Cardiac muscle cell (in vitro differentiated cells and primary cell): ENCODE results near the gene MARCHF3. TPM values are rescaled to one million over a fixed set of nuclear protein-coding genes. Genes with fewer than 3 reads are reported as not detected.
"Not testable (repeated sequence)": the region's sequence is repeated elsewhere in the genome, so short reads cannot be mapped to it uniquely, and the experiment has no call there.

ENCODE experiments used
- DNase-seq, 2 donors: peaks; one replicate each; pipeline versions ENCODE4 v3.0.0 to v3.0.0-alpha.2; 2010 to 2017; ENCODE audit warnings: low read depth in 1 of 2, low spot score in 1 of 2
- H3K27ac ChIP-seq: fragments of 200-600 bp; sonication (generic); 2 replicates; pipeline ENCODE4 v1.5.1; 2016
- H3K27me3 ChIP-seq: fragments of 200-600 bp; sonication (generic); 2 replicates; pipeline ENCODE4 v1.6.0; 2016; ENCODE audit warnings: control low read depth
- H3K36me3 ChIP-seq: fragments of 200-600 bp; sonication (generic); 2 replicates; pipeline ENCODE4 v1.5.1; 2016; ENCODE audit warnings: control low read depth
- H3K4me1 ChIP-seq: fragments of 200-600 bp; sonication (generic); 2 replicates; pipeline ENCODE4 v1.8.1; 2017; ENCODE audit warnings: low read depth, mild to moderate bottlenecking, mixed run types
- H3K4me3 ChIP-seq: fragments of 200-600 bp; sonication (generic); 2 replicates; pipeline ENCODE4 v1.5.1; 2016; ENCODE audit warnings: mild to moderate bottlenecking
- H3K9me3 ChIP-seq: fragments of 200-600 bp; sonication (generic); 2 replicates; pipeline ENCODE4 v1.5.1; 2017; ENCODE audit warnings: low read depth, mild to moderate bottlenecking, control low read depth
- CTCF ChIP-seq: IDR thresholded peaks from 2 replicates; pipeline ENCODE4 v1.5.1; 2012; ENCODE audit warnings: low read depth, mild to moderate bottlenecking, low read length
- polyA plus RNA-seq: library from polyadenylated mRNA; unstranded; fragments of >200 nt; fragmentation: Nextera tagmentation; extraction: Ambion mirVana; gene quantifications from 2 replicates; pipeline ENCODE4 v1.2.1, GENCODE V29; 2016
- total RNA-seq: library from RNA; depleted of rRNA; stranded (reverse); fragments of >200 nt; gene quantifications from 2 replicates; pipeline ENCODE4 v1.2.3, GENCODE V29; 2016

MARCHF3 gene
- total and polyA plus RNA-seq, 2 experiments from 2014 or later = 5.2 to 32.3 TPM

- Histone ChIP-seq H3K9me3 (no peaks in the 10 kb centered on the region), H3K27me3 (no peaks in the 10 kb centered on the region), H3K27ac (no peak overlapping the region), H3K4me3 (no peak overlapping the region), H3K36me3 (no peaks in the 10 kb centered on the region), H3K4me1 (peaks cover 6% of the 10 kb centered on the region)
- no peak for DNase-seq
- no peak for TF ChIP-seq CTCF
Observed at GRCh38 chr5:127009784-127010183, 20.6 kb downstream of the MARCHF3 start.

- no peak for TF ChIP-seq CTCF
Observed at GRCh38 chr5:127008300-127008975, 21.9 kb downstream of the MARCHF3 start.

GRCh38 chr5:127007522-127007921 is 22.8 kb downstream of the MARCHF3 start:
- Histone ChIP-seq H3K9me3 (no peaks in the 10 kb centered on the region), H3K27me3 (no peaks in the 10 kb centered on the region), H3K27ac (no peak overlapping the region), H3K36me3 (no peaks in the 10 kb centered on the region), H3K4me1 (peaks cover 7% of the 10 kb centered on the region), H3K4me3 (no peak overlapping the region)
- TF ChIP-seq CTCF = no peak
- DNase-seq = no peak

More at GRCh38 chr5:127008300-127008975, 21.9 kb downstream of the MARCHF3 start:
- H3K4me3 ChIP-seq = no peak overlapping the region
- no peaks in the 10 kb centered on the region for H3K9me3 ChIP-seq
- no peaks in the 10 kb centered on the region for H3K36me3 ChIP-seq
- no peaks in the 10 kb centered on the region for H3K27me3 ChIP-seq
- H3K4me1 ChIP-seq = peaks cover 12% of the 10 kb centered on the region
- DNase-seq = no peak
- no peak overlapping the region for H3K27ac ChIP-seq

GRCh38 chr5:127006744-127007143 is 23.6 kb downstream of the MARCHF3 start:
- no peaks in the 10 kb centered on the region for H3K27me3 ChIP-seq
- H3K4me3 ChIP-seq = no peak overlapping the region
- no peaks in the 10 kb centered on the region for H3K9me3 ChIP-seq
- peaks cover 15% of the 10 kb centered on the region for H3K4me1 ChIP-seq
- no peak for TF ChIP-seq CTCF
- H3K27ac ChIP-seq = no peak overlapping the region
- H3K36me3 ChIP-seq = no peaks in the 10 kb centered on the region
- DNase-seq = peak in 1 of 2 donors; percentile 44

GRCh38 chr5:127005282-127005681 is 25.1 kb downstream of the MARCHF3 start:
- peaks cover 15% of the 10 kb centered on the region for H3K4me1 ChIP-seq
- not testable (repeated sequence) for H3K9me3 ChIP-seq, H3K27me3 ChIP-seq, DNase-seq, H3K4me3 ChIP-seq, H3K27ac ChIP-seq, H3K36me3 ChIP-seq

GRCh38 chr5:127004721-127005120 is 25.6 kb downstream of the MARCHF3 start:
- H3K36me3 ChIP-seq = no peaks in the 10 kb centered on the region
- no peaks in the 10 kb centered on the region for H3K27me3 ChIP-seq
- H3K4me3 ChIP-seq = no peak overlapping the region
- H3K9me3 ChIP-seq = no peaks in the 10 kb centered on the region
- peaks cover 15% of the 10 kb centered on the region for H3K4me1 ChIP-seq
- DNase-seq = no peak
- no peak overlapping the region for H3K27ac ChIP-seq
- TF ChIP-seq CTCF = no peak
